ENCODE measurements around the gene C12orf57. TPM values are rescaled to one million over a fixed set of nuclear protein-coding genes. Genes with fewer than 3 reads are reported as not detected.
A peak's percentile ranks its signal among the peaks of the same experiment; 100 is the strongest.

Gene C12orf57
- total RNA-seq, 1 experiment from 2014 or later, result 158 TPM

- no peak for TF ChIP-seq SP1 (CRISPR knock-in tag; conservative IDR thresholded peaks at IDR 0.05)
- no peak for TF ChIP-seq CREB1 (CRISPR knock-in tag; IDR thresholded peaks at IDR 0.05)
- no peak for TF ChIP-seq ZNF396 (CRISPR knock-in tag; IDR thresholded peaks at IDR 0.05; ENCODE audit: borderline replicate concordance)
- no peak for TF ChIP-seq ZNF512 (CRISPR knock-in tag; IDR thresholded peaks at IDR 0.05; ENCODE audit: borderline replicate concordance)
- no peak for TF ChIP-seq HMGXB4 (CRISPR knock-in tag; IDR thresholded peaks at IDR 0.05)
- no peak for TF ChIP-seq KAT7 (CRISPR knock-in tag; IDR thresholded peaks at IDR 0.05; ENCODE audit: borderline replicate concordance)
Measured at GRCh38 chr12:6979453-6979852, 35.6 kb downstream of the C12orf57 start (continued).

- Mint-ChIP-seq H3K4me1 (peaks cover 12% of the 10 kb centered on the region), H3K27me3 (ENCODE audit: low read depth) (no peaks in the 10 kb centered on the region), H3K27ac (no peak overlapping the region), H3K9me3 (no peaks in the 10 kb centered on the region), H3K4me3 (no peak overlapping the region), H3K36me3 (peaks cover 55% of the 10 kb centered on the region)
- DNase-seq (ENCODE audit: low spot score) (no peak), ATAC-seq (no peak)
- ChIA-PET POLR2A (interaction anchor here (1.0 kb wide), 1 partner anchor 9 kb away, joined by 5 read pairs; no protein-coding TSS in a partner anchor), CTCF (interaction anchor here (1.2 kb wide), 1 partner anchor 16 kb away, joined by 4 read pairs; no protein-coding TSS in a partner anchor)
- TF ChIP-seq SOX15 (CRISPR knock-in tag; IDR thresholded peaks at IDR 0.05) (no peak), ZNF121 (CRISPR knock-in tag; IDR thresholded peaks at IDR 0.05) (peak; percentile 92)
Measured at GRCh38 chr12:6980075-6980474, 36.3 kb downstream of the C12orf57 start.

- peaks cover 12% of the 10 kb centered on the region for H3K4me1 Mint-ChIP-seq
- ATAC-seq (no peak), DNase-seq (ENCODE audit: low spot score) (no peak)
- H3K27me3 Mint-ChIP-seq (ENCODE audit: low read depth), result no peaks in the 10 kb centered on the region
- H3K36me3 Mint-ChIP-seq, result peaks cover 48% of the 10 kb centered on the region
- no peaks in the 10 kb centered on the region for H3K9me3 Mint-ChIP-seq
- no peak overlapping the region for H3K4me3 Mint-ChIP-seq
- POLR2A ChIA-PET, result interaction anchor here (1.0 kb wide), 1 partner anchor 8 kb away, joined by 5 read pairs; no protein-coding TSS in a partner anchor
- CTCF ChIA-PET, result interaction anchor here (0.5 kb wide), 1 partner anchor 73 kb away, joined by 3 read pairs; no protein-coding TSS in a partner anchor
- no peak overlapping the region for H3K27ac Mint-ChIP-seq
- TF ChIP-seq ZSCAN18 (CRISPR knock-in tag; IDR thresholded peaks at IDR 0.05), result no peak
- no peak for TF ChIP-seq CREB1 (CRISPR knock-in tag; IDR thresholded peaks at IDR 0.05)
- no peak for TF ChIP-seq ZNF532 (CRISPR knock-in tag; IDR thresholded peaks at IDR 0.05; ENCODE audit: borderline replicate concordance)
- TF ChIP-seq TCF7 (CRISPR knock-in tag; IDR thresholded peaks at IDR 0.05; ENCODE audit: low read depth), result no peak
- TF ChIP-seq ZNF416 (CRISPR knock-in tag; IDR thresholded peaks at IDR 0.05), result no peak
- no peak for TF ChIP-seq EMX1 (CRISPR knock-in tag; IDR thresholded peaks at IDR 0.05)
- TF ChIP-seq NFYB (CRISPR knock-in tag; conservative IDR thresholded peaks at IDR 0.05; ENCODE audit: low read depth), result no peak
- TF ChIP-seq ZBTB21 (CRISPR knock-in tag; IDR thresholded peaks at IDR 0.05; ENCODE audit: borderline replicate concordance), result no peak
- no peak for TF ChIP-seq ZNF121 (CRISPR knock-in tag; IDR thresholded peaks at IDR 0.05)
- no peak for TF ChIP-seq CTCF (IDR thresholded peaks at IDR 0.05)
- no peak for TF ChIP-seq IRF2 (CRISPR knock-in tag; IDR thresholded peaks at IDR 0.05; ENCODE audit: borderline replicate concordance, low read depth)
- TF ChIP-seq MLX (CRISPR knock-in tag; IDR thresholded peaks at IDR 0.05), result no peak
- TF ChIP-seq ELF4 (CRISPR knock-in tag; IDR thresholded peaks at IDR 0.05; ENCODE audit: low read depth), result no peak
- no peak for TF ChIP-seq GRHL2 (CRISPR knock-in tag; IDR thresholded peaks at IDR 0.05; ENCODE audit: insufficient replicate concordance, severe bottlenecking)
- no peak for TF ChIP-seq ZNF317 (CRISPR knock-in tag; IDR thresholded peaks at IDR 0.05; ENCODE audit: borderline replicate concordance, low read depth)
Measured at GRCh38 chr12:6980740-6981139, 36.9 kb downstream of the C12orf57 start.
